ENCODE results near the gene OAT. TPM values are rescaled to one million over a fixed set of nuclear protein-coding genes. Genes with fewer than 3 reads are reported as not detected.

OAT gene
- polyA plus RNA-seq, 3 donors from 2014 or later = 69.0 to 146 (median 74.0) TPM

DNA sequence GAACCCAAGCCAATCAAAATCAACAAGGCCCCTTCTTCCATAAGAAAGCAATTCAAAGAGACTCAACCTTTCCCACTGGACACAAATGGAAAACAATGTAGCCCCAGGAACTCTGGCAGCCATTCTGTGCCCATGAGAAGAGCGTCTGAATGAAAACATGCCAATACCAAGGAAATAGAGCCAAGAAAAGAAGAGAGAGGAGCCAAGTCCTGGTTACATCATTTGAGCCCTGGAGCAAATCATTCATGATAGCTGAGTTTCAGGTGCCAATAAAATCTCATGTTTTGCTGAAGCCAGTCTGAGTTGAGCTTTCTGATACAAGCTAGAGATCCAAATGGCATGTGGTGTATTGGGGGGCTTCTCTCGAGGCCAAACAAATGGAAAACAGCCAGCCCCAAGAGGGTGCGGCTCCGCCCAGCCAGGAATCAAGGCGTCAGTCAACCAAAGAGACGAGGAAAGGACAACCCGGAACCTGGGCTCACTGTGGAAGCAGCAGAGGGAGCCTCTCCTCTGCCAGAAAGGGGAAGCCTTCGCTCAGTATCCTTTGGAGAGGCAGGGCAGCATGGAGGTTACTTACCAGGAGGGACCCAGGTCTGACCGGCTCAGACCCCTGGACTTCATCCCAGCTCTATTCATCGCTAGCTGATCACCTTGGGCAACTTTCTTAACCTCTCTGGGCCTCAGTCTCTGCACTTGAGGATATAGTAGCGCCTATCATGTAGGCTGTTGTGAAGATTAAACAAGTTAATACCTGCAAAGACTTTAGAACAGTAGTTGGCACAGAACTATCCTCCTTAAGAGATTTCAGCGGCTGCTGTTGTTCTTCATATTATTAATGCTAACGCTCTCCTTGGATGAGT, 61.8 kb downstream of the OAT start:
- Mint-ChIP-seq H3K4me1 (peaks cover 8 to 11% of the 10 kb centered on the region in 2 donors), H3K36me3 (peaks cover 3 to 12% (median 5%) of the 10 kb centered on the region in 3 donors), H3K27me3 (ENCODE audit: low read depth in 3 of 3) (peaks cover 2 to 9% (median 3%) of the 10 kb centered on the region in 3 donors), H3K9me3 (peaks cover 0 to 9% (median 2%) of the 10 kb centered on the region in 6 donors), H3K4me3 (peak overlapping the region in 1 of 5 donors; percentile 33), H3K27ac (no peak overlapping the region)
- DNase-seq = no peak

DNA sequence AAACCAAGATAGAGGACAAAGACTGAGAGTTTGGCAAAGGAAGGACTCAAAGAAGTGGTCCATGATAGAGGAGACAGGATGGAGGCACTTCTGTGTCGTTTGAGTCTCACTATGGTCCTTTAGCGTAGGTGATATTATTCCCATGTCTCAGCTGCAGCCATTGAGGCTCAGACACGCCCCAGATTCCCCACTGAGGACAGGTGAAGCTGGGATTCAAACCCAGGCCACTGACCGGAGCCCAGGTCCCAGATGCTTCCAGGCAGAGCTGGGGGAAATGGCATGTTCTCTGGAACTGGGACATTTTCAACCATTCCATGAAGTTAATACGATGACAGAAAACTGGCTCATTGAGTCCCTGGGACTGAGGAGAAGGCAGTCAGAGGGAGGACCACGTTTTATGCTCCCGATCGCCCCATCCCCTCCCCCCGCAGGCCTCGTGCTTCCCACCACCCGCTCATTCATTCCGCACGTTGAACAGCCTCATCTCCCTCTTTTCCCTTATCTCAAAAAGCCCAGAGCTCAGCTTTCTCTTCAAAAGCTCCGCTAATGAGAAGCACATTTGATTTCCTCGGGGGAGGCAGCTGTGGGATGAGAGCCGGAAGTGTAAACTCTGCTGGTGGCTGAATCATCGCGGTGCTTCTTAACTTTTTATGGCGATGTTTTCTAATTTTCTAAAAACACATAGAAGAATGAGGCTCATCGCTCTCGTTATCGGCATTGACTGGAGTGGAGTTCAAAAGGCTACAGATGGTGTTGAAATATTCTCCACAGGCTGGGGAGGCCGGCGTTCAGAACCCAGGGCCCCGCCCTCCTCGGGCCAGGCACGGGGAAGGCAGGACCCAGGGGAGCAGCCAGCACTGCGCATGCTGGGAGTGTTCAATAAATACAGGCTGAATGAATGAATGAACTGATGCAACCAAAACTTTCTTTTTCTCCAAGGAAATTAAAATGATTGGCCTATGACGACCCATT, 64.0 kb downstream of the OAT start:
- Mint-ChIP-seq H3K27ac (peak overlapping the region; percentile 17 to 70 (median 54)), H3K9me3 (peaks cover 0 to 4% (median 2%) of the 10 kb centered on the region in 6 donors), H3K4me1 (peaks cover 8 to 11% of the 10 kb centered on the region in 2 donors), H3K27me3 (ENCODE audit: low read depth in 3 of 3) (peaks cover 0 to 11% (median 7%) of the 10 kb centered on the region in 3 donors), H3K36me3 (peaks cover 3 to 10% (median 3%) of the 10 kb centered on the region in 3 donors), H3K4me3 (peak overlapping the region; percentile 79 to 93 (median 88))
- DNase-seq = peak in 2 of 3 donors; percentile 9 to 14

DNA sequence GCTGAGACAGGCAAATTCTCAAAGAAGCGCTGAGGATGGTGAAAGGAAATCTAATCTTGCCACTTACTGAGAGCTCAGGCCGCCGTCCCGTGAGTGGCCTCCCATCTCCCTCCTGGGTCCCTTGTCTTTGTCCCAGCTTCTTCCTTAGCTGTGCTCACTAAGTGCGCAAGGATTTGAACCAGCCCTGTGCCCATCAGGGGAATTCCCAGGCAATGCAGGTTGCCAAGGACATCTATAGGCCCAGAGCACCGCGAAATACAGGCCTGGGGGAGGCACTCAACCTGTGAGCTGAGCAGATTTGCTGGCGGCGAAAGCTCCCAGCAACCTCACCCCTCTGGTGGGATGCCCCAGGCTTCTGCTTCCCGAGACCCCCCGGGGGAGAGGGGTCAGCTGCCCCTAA, 64.8 kb downstream of the OAT start:
- Mint-ChIP-seq H3K9me3 (no peaks in the 10 kb centered on the region), H3K36me3 (peaks cover 0 to 4% (median 0%) of the 10 kb centered on the region in 3 donors)

DNA sequence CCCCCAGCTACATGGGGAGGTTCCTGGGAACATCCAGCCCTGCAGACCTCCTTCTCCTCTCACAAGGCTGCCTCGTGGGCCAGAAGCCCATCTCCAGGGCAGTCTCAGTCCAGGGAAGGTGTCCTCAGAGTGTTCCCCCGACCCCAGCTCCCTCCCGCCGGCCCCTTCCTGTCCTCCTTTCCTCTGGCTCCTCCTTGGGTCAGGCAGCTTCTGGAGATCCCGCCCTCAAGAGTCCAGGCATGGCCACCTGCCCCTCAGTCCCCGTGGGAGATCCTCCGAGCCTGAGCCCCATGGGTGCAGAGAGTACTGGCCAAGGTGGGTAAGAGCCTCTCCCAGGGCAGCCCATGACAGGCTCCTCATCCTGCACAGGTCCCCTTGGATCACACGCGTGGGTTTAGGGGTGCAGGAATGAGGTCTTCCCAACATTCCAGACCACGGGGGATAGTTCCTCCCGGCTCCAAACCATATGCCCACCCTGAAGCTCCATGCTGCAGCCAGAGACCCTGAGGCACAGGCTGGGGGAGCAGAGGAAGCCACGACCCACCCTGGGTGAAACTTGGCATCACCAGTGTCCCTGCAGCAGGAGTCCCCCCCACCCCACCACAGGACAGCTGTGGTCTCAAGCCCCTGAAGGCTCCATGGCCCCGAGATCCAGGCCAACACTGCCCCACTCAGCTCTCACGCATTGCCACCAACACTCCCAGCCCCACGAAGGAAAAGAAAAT, 65.5 kb downstream of the OAT start:
- DNase-seq = no peak
- no peaks in the 10 kb centered on the region for H3K9me3 Mint-ChIP-seq
- peaks cover 8 to 11% of the 10 kb centered on the region in 2 donors for H3K4me1 Mint-ChIP-seq
- peak overlapping the region in 2 of 6 donors; percentile 19 to 24 for H3K27ac Mint-ChIP-seq
- peaks cover 0 to 9% (median 8%) of the 10 kb centered on the region in 3 donors for H3K27me3 Mint-ChIP-seq (ENCODE audit: low read depth in 3 of 3)
- H3K36me3 Mint-ChIP-seq = no peaks in the 10 kb centered on the region
- peak overlapping the region in 1 of 5 donors; percentile 27 for H3K4me3 Mint-ChIP-seq

More for the DNA sequence above, 64.8 kb downstream of the OAT start:
- peaks cover 0 to 9% (median 8%) of the 10 kb centered on the region in 3 donors for H3K27me3 Mint-ChIP-seq (ENCODE audit: low read depth in 3 of 3)
- DNase-seq = no peak
- peaks cover 8 to 11% of the 10 kb centered on the region in 2 donors for H3K4me1 Mint-ChIP-seq
- peak overlapping the region in 3 of 5 donors; percentile 79 to 88 (median 82) for H3K4me3 Mint-ChIP-seq
- H3K27ac Mint-ChIP-seq = peak overlapping the region in 3 of 6 donors; percentile 19 to 45 (median 24)

DNA sequence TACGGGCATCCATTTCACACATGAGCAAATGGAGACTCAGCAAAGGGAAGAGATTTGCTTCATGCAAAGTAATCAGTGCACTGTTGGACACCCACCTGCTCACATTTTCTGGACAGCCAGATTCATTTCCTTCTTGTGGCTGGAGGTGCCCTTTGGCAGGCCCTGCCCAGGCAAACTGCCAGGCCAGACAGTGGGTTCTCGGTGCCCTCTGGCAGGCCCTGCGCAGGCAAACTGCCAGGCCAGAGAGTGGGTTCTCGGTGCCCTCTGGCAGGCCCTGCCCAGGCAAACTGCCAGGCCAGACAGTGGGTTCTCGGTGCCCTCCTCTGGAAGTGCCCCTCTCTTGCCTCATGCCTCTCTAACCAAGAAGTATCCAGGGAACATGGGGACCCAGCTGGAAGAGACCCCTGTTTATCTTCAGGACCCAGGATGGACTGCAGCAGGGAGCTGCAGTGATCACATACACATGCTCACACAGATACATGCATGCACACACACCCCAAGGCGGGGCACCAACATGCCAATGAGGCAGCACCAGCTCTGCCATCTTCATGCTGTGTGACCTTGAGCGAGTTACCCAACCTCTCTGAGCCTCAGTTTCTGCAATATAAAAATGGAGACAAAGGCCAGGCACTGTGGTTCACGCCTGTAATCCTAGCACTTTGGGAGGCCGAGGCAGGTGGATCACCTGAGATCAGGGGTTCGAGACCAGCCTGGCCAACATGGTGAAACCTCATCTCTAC, 67.1 kb downstream of the OAT start:
- Mint-ChIP-seq H3K27me3 (ENCODE audit: low read depth in 3 of 3) (peaks cover 0 to 8% (median 6%) of the 10 kb centered on the region in 3 donors), H3K9me3 (no peaks in the 10 kb centered on the region), H3K36me3 (no peaks in the 10 kb centered on the region), H3K4me3 (no peak overlapping the region), H3K27ac (no peak overlapping the region), H3K4me1 (peaks cover 8 to 11% of the 10 kb centered on the region in 2 donors)
- DNase-seq = no peak

DNA sequence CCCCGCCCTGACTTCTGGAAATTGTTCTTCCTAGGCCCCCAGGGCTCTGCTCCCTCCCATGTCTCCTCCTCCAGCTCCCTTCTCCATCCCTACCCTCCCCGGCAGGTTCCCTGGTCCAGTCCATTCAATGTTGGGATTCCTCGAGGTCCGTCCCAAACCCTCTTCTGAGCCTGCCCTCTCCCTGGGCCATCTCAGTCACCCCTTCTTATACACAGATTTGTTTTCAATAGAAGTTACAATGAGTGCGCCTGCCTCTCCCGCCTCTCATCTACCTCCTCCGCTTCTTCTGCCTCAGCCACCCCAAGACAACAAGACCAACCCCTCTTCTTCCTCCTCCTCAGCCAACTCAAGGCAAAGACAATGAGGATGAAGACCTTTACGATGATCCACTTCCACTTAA, 67.9 kb downstream of the OAT start:
- DNase-seq = no peak
- H3K9me3 Mint-ChIP-seq = no peaks in the 10 kb centered on the region
- H3K4me1 Mint-ChIP-seq = peaks cover 8 to 11% of the 10 kb centered on the region in 2 donors
- peaks cover 0 to 8% (median 6%) of the 10 kb centered on the region in 3 donors for H3K27me3 Mint-ChIP-seq (ENCODE audit: low read depth in 3 of 3)
- no peaks in the 10 kb centered on the region for H3K36me3 Mint-ChIP-seq
- no peak overlapping the region for H3K4me3 Mint-ChIP-seq
- H3K27ac Mint-ChIP-seq = no peak overlapping the region

DNA sequence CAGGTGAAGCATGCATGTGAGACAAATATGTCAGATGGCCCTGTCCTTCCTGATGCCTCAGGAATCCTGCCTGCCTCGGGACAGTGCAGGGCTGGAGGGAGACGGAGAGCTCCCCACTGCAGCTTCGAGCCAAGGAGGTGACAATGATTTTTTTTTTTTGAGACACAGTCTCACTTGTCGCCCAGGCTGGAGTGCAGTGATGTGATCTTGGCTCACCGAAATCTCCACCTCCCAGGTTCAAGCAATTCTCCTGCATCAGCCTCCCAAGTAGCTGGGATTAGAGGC, 68.8 kb downstream of the OAT start:
- no peak overlapping the region for H3K27ac Mint-ChIP-seq
- H3K9me3 Mint-ChIP-seq = no peaks in the 10 kb centered on the region
- no peaks in the 10 kb centered on the region for H3K36me3 Mint-ChIP-seq
- H3K4me1 Mint-ChIP-seq = peaks cover 7 to 9% of the 10 kb centered on the region in 2 donors
- peaks cover 0 to 8% (median 6%) of the 10 kb centered on the region in 3 donors for H3K27me3 Mint-ChIP-seq (ENCODE audit: low read depth in 3 of 3)
- no peak for DNase-seq
- H3K4me3 Mint-ChIP-seq = no peak overlapping the region

DNA sequence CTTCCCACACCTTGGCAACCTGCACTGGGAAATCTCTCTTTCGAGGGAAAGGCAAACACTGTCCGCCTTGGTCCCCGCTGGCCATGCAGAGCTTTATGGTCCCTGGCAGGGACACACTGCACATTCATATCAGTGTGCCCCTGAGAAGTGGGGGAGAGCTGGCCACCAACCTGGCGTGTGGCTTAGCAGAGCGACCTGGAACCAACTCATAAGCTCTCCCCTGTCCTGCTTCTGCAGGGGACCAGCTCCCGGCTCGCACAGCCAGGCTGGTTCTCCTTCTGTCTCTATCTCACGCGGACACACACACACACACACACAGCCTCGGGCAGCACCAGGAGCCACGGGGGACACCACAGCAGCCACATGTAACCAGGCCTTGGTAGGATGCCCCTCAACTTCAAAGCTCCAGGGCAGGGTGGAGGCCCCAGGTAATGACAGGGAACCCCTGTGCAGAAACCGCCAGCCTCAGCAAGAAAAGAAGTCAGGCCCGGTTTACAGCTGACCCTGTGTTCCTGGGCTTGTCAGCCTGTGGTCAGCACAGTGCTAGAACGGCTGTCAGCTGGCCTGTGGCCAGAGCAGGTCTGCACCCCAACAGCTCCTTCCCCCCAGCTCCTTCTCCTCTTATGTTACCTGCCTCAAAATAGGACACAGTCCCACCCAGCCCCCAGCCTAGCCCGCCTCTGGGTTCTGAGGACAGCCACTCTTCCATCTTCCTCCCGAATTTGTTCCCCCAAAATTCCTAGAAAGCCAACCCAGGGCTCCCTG, 69.3 kb downstream of the OAT start:
- Mint-ChIP-seq H3K9me3 (no peaks in the 10 kb centered on the region), H3K36me3 (no peaks in the 10 kb centered on the region), H3K4me3 (no peak overlapping the region), H3K4me1 (peaks cover 3 to 4% of the 10 kb centered on the region in 2 donors), H3K27ac (no peak overlapping the region), H3K27me3 (ENCODE audit: low read depth in 3 of 3) (peaks cover 0 to 8% (median 6%) of the 10 kb centered on the region in 3 donors)
- peak in 1 of 3 donors; percentile 14 for DNase-seq

DNA sequence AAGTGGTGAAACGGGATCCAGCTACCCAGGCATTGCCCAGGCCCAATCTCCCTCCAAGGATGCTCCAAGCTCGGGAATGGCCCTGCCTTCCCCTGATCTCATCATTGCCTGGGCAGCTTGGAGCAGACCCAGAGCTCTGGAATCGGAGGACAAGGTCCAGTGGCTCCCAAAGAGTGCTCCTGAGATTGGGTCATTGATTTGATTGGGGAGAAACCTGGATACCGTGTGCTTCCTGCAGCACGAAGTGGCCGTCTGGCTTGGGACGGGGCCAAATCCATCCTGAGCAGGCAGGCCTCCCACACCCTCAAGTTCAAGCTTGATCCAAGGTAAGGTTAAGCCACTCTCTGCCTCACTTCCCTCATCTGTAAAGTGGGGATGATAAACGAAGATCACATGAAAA, 69.9 kb downstream of the OAT start:
- H3K36me3 Mint-ChIP-seq = no peaks in the 10 kb centered on the region
- peaks cover 0 to 7% (median 6%) of the 10 kb centered on the region in 3 donors for H3K27me3 Mint-ChIP-seq (ENCODE audit: low read depth in 3 of 3)
- no peaks in the 10 kb centered on the region for H3K9me3 Mint-ChIP-seq
- no peak for DNase-seq
- no peak overlapping the region for H3K27ac Mint-ChIP-seq
- no peaks in the 10 kb centered on the region for H3K4me1 Mint-ChIP-seq
- H3K4me3 Mint-ChIP-seq = no peak overlapping the region

DNA sequence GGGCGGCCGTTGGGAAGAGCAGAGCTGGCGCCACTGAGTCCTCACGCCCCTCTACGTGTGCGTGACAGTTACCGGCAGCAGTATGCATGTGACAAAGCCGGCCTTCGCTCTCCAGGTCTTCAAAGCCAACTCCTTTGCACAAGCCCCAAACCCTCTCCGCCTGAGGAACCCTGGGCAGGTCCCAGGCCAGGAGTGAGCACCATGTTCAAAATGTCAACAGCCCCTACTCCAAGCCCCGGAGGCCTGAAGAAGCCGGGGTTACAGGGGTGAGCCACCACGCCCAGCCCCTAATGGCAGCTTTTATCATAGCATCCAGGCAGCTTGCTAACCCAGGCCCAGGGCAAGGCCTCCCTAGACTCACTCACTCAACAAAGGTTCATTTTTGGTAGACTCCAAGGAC, 70.8 kb downstream of the OAT start:
- Mint-ChIP-seq H3K4me1 (peaks cover 0 to 2% of the 10 kb centered on the region in 2 donors), H3K27me3 (ENCODE audit: low read depth in 3 of 3) (peaks cover 0 to 9% (median 6%) of the 10 kb centered on the region in 3 donors), H3K27ac (no peak overlapping the region), H3K36me3 (no peaks in the 10 kb centered on the region), H3K9me3 (no peaks in the 10 kb centered on the region), H3K4me3 (no peak overlapping the region)
- no peak for DNase-seq

All from immature natural killer cell (primary cell).